NCI-H128 (cell line): Measurements from ENCODE around the gene CTNNBL1.

ENCODE experiments used
- DNase-seq: peaks from one replicate; lab custom pipeline; 2025; ENCODE audit not compliant: unreplicated experiment; lab: John Stamatoyannopoulos, UW

CTNNBL1 gene

GRCh38 chr20:37895166-37895565 lies 201.3 kb downstream of the CTNNBL1 start:
- DNase-seq: no peak

GRCh38 chr20:37896932-37897548 lies 203.2 kb downstream of the CTNNBL1 start:
- no peak for DNase-seq

- no peak for DNase-seq
Observed at GRCh38 chr20:37898233-37899104, 204.6 kb downstream of the CTNNBL1 start.

- no peak for DNase-seq
Observed at GRCh38 chr20:37899105-37900045, 205.5 kb downstream of the CTNNBL1 start.

GRCh38 chr20:37901240-37901639 lies 207.4 kb downstream of the CTNNBL1 start:
- DNase-seq: no peak

- DNase-seq: peak; percentile 7
Observed at GRCh38 chr20:37901654-37902503, 208.0 kb downstream of the CTNNBL1 start.

- no peak for DNase-seq
Observed at GRCh38 chr20:37902504-37903313, 208.9 kb downstream of the CTNNBL1 start, which contains the start of gene VSTM2L. TSS of gene VSTM2L (plus strand) at chr20:37903127. CDS start at chr20:37903351, 224 bp downstream.

GRCh38 chr20:37903317-37904007 lies 209.6 kb downstream of the CTNNBL1 start:
- DNase-seq: no peak

- DNase-seq: no peak
Observed at GRCh38 chr20:37904008-37904642, 210.3 kb downstream of the CTNNBL1 start.

GRCh38 chr20:37904845-37905373 lies 211.1 kb downstream of the CTNNBL1 start:
- no peak for DNase-seq

- no peak for DNase-seq
Observed at GRCh38 chr20:37905671-37906613, 212.1 kb downstream of the CTNNBL1 start.

- no peak for DNase-seq
Observed at GRCh38 chr20:37907330-37907676, 213.5 kb downstream of the CTNNBL1 start.

- peak; percentile 34 for DNase-seq
Observed at GRCh38 chr20:37907677-37908401, 214.0 kb downstream of the CTNNBL1 start.

GRCh38 chr20:37911261-37911660 lies 217.4 kb downstream of the CTNNBL1 start:
- no peak for DNase-seq

- DNase-seq: no peak
Observed at GRCh38 chr20:37911838-37912281, 218.0 kb downstream of the CTNNBL1 start.

- DNase-seq: no peak
Observed at GRCh38 chr20:37912874-37913273, 219.0 kb downstream of the CTNNBL1 start.
